Loucy (cell line): ENCODE measurements around the gene CPEB2.

Source experiments
- H2AFZ ChIP-seq: fragments of 200-600 bp; sonication (generic); 2 replicates; pipeline ENCODE4 v1.6.0; 2016; ENCODE audit warnings: antibody characterized with exemption, mild to moderate bottlenecking, low read length, moderate library complexity
- H3F3A ChIP-seq: fragments of 200-600 bp; 2 replicates; pipeline ENCODE4 v1.6.0; 2016; ENCODE audit warnings: antibody characterized with exemption, low read depth, mild to moderate bottlenecking
- H3K27me3 ChIP-seq: fragments of 200-600 bp; sonication (generic); 2 replicates; pipeline ENCODE4 v1.6.1; 2014; ENCODE audit warnings: low read length, mild to moderate bottlenecking; ENCODE audit not compliant: insufficient read depth, poor library complexity, severe bottlenecking
- H3K36me3 ChIP-seq: fragments of 200-600 bp; sonication (generic); 2 replicates; pipeline ENCODE4 v1.6.1; 2016; ENCODE audit warnings: low read length; ENCODE audit not compliant: insufficient read depth
- H3K4me1 ChIP-seq: fragments of 200-600 bp; sonication (generic); 2 replicates; pipeline ENCODE4 v1.5.1; 2014; ENCODE audit warnings: low read length, mild to moderate bottlenecking; ENCODE audit not compliant: insufficient read depth, poor library complexity, severe bottlenecking
- H3K4me2 ChIP-seq: fragments of 200-600 bp; sonication (generic); 2 replicates; pipeline ENCODE4 v1.6.0; 2014; ENCODE audit warnings: antibody characterized with exemption, low read length, low read depth, mild to moderate bottlenecking; ENCODE audit not compliant: poor library complexity, severe bottlenecking
- H3K4me3 ChIP-seq: fragments of 200-600 bp; sonication (generic); 2 replicates; pipeline ENCODE4 v1.5.1; 2014; ENCODE audit warnings: low read length, mild to moderate bottlenecking, mixed read lengths; ENCODE audit not compliant: poor library complexity, severe bottlenecking
- H3K79me2 ChIP-seq: fragments of 200-600 bp; sonication (generic); 2 replicates; pipeline ENCODE4 v1.6.1; 2014; ENCODE audit warnings: low read length; ENCODE audit not compliant: insufficient read depth
- H3K9ac ChIP-seq: fragments of 200-600 bp; sonication (generic); 2 replicates; pipeline ENCODE4 v1.6.0; 2014; ENCODE audit warnings: mild to moderate bottlenecking, low read depth, low read length, moderate library complexity; ENCODE audit not compliant: poor library complexity, severe bottlenecking
- H3K9me2 ChIP-seq: fragments of 200-600 bp; sonication (generic); replicated peaks from 2 replicates; pipeline ENCODE4 v1.6.1; 2016; ENCODE audit warnings: low read depth, low read length, mixed read lengths
- H3K9me3 ChIP-seq: fragments of 200-600 bp; sonication (generic); 2 replicates; pipeline ENCODE4 v1.6.1; 2014; ENCODE audit warnings: mild to moderate bottlenecking, antibody characterized with exemption, low read length, low read depth; ENCODE audit not compliant: insufficient read depth
- H4K20me1 ChIP-seq: fragments of 200-600 bp; sonication (generic); 2 replicates; pipeline ENCODE4 v1.6.0; 2014; ENCODE audit warnings: antibody characterized with exemption, low read length, mild to moderate bottlenecking; ENCODE audit not compliant: insufficient read depth, poor library complexity, severe bottlenecking
- CTCF ChIP-seq: fragments of 200-600 bp; sonication (generic); conservative IDR thresholded peaks from 2 replicates; pipeline ENCODE4 v1.5.1; 2014; ENCODE audit warnings: mild to moderate bottlenecking, antibody characterized with exemption, low read length
- EZH2phosphoT487 ChIP-seq: fragments of 200-600 bp; IDR thresholded peaks from 2 replicates; pipeline ENCODE4 v1.6.1; 2018; ENCODE audit warnings: antibody characterized with exemption, mild to moderate bottlenecking, moderate library complexity, borderline replicate concordance

The CPEB2 gene

GRCh38 chr4:15117270-15117946 lies 115.1 kb downstream of the CPEB2 start:
- TF ChIP-seq EZH2phosphoT487 (no peak), CTCF (no peak)
- H4K20me1 ChIP-seq: no peaks in the 10 kb centered on the region
- H3K4me1 ChIP-seq: no peaks in the 10 kb centered on the region
- no peaks in the 10 kb centered on the region for H3K9me2 ChIP-seq
- H2AFZ ChIP-seq: no peak overlapping the region
- no peaks in the 10 kb centered on the region for H3K27me3 ChIP-seq
- no peak overlapping the region for H3K4me2 ChIP-seq
- H3K79me2 ChIP-seq: no peaks in the 10 kb centered on the region
- H3K4me3 ChIP-seq: no peak overlapping the region
- no peaks in the 10 kb centered on the region for H3K9me3 ChIP-seq
- no peaks in the 10 kb centered on the region for H3F3A ChIP-seq
- H3K36me3 ChIP-seq: no peaks in the 10 kb centered on the region
- H3K9ac ChIP-seq: no peak overlapping the region

- no peaks in the 10 kb centered on the region for H3K9me2 ChIP-seq
- H4K20me1 ChIP-seq: no peaks in the 10 kb centered on the region
- H2AFZ ChIP-seq: no peak overlapping the region
- H3K4me3 ChIP-seq: no peak overlapping the region
- no peaks in the 10 kb centered on the region for H3K79me2 ChIP-seq
- no peaks in the 10 kb centered on the region for H3K36me3 ChIP-seq
- no peak overlapping the region for H3K4me2 ChIP-seq
- H3K9ac ChIP-seq: no peak overlapping the region
- H3K27me3 ChIP-seq: no peaks in the 10 kb centered on the region
- H3F3A ChIP-seq: no peaks in the 10 kb centered on the region
- no peaks in the 10 kb centered on the region for H3K9me3 ChIP-seq
- TF ChIP-seq EZH2phosphoT487: no peak
- TF ChIP-seq CTCF: no peak
- H3K4me1 ChIP-seq: no peaks in the 10 kb centered on the region
Observed at GRCh38 chr4:15118292-15118691, 116.0 kb downstream of the CPEB2 start.
